ENCODE results near the gene FAM170B. TPM values are rescaled to one million over a fixed set of nuclear protein-coding genes. Genes with fewer than 3 reads are reported as not detected.

FAM170B gene
- total RNA-seq, 1 donor from 2014 or later = not detected

- peaks cover 21 to 43% (median 22%) of the 10 kb centered on the region in 3 donors for H3K4me1 ChIP-seq (ENCODE audit: control insufficient read depth in 3 of 3, insufficient read depth in 3 of 3, low read length in 3 of 3)
- H3K36me3 ChIP-seq (ENCODE audit: control insufficient read depth in 3 of 3, insufficient read depth in 3 of 3, low read length in 3 of 3) = peaks cover 0 to 5% (median 0%) of the 10 kb centered on the region in 3 donors
- H3K4me3 ChIP-seq (ENCODE audit: low read length in 3 of 3) = no peak overlapping the region
- peaks cover 0 to 3% (median 0%) of the 10 kb centered on the region in 3 donors for H3K9me3 ChIP-seq (ENCODE audit: control insufficient read depth in 3 of 3, low read length in 3 of 3)
- no peak overlapping the region for H3K9ac ChIP-seq (ENCODE audit: low read depth in 1 of 3, low read length in 3 of 3)
- no peaks in the 10 kb centered on the region for H3K27me3 ChIP-seq (ENCODE audit: control insufficient read depth in 3 of 3, insufficient read depth in 3 of 3, low read length in 3 of 3)
- peak overlapping the region; percentile 34 for H3K27ac ChIP-seq (ENCODE audit: low read depth, low read length)
Measured at GRCh38 chr10:49082766-49083165, 51.1 kb downstream of the FAM170B start.

- Histone ChIP-seq H3K9me3 (ENCODE audit: control insufficient read depth in 3 of 3, low read length in 3 of 3) (peaks cover 0 to 3% (median 0%) of the 10 kb centered on the region in 3 donors), H3K27ac (ENCODE audit: low read depth, low read length) (no peak overlapping the region), H3K36me3 (ENCODE audit: control insufficient read depth in 3 of 3, insufficient read depth in 3 of 3, low read length in 3 of 3) (peaks cover 0 to 5% (median 0%) of the 10 kb centered on the region in 3 donors), H3K4me3 (ENCODE audit: low read length in 3 of 3) (no peak overlapping the region), H3K27me3 (ENCODE audit: control insufficient read depth in 3 of 3, insufficient read depth in 3 of 3, low read length in 3 of 3) (no peaks in the 10 kb centered on the region), H3K9ac (ENCODE audit: low read depth in 1 of 3, low read length in 3 of 3) (no peak overlapping the region), H3K4me1 (ENCODE audit: control insufficient read depth in 3 of 3, insufficient read depth in 3 of 3, low read length in 3 of 3) (peaks cover 21 to 50% (median 22%) of the 10 kb centered on the region in 3 donors)
Measured at GRCh38 chr10:49081547-49082275, 52.1 kb downstream of the FAM170B start.

Other genes with a start within 250 kb of the FAM170B start
- gene LRRC18, start 194.2 kb downstream of the FAM170B start, total RNA-seq = under 0.01 TPM
- 40.7 TPM for gene VSTM4, start 18.5 kb downstream of the FAM170B start, total RNA-seq
- gene TMEM273, start 54.4 kb upstream of the FAM170B start, total RNA-seq = 6.8 TPM
- 4.7 TPM for gene C10orf71, start 165.1 kb upstream of the FAM170B start, total RNA-seq